AG09309 (cell line): Measurements from ENCODE around the gene RAMP2.
"Not testable (repeated sequence)": the region's sequence is repeated elsewhere in the genome, so short reads cannot be mapped to it uniquely, and the experiment has no call there.

ENCODE experiments used
- DNase-seq: peaks from one replicate; pipeline ENCODE4 v3.0.0-alpha.2; 2010; ENCODE audit warnings: low read depth
- H3K4me3 ChIP-seq: 2 replicates; pipeline ENCODE4 v1.5.1; 2011; ENCODE audit warnings: mild to moderate bottlenecking, low read depth, low read length, moderate library complexity; ENCODE audit not compliant: control insufficient read depth
- CTCF ChIP-seq: IDR thresholded peaks from 2 replicates; pipeline ENCODE4 v1.5.1; 2011; ENCODE audit warnings: mild to moderate bottlenecking, low read depth, low read length, inconsistent platforms; ENCODE audit not compliant: insufficient read depth, control insufficient read depth; ENCODE audit errors: missing control alignments

The RAMP2 gene, protein sequence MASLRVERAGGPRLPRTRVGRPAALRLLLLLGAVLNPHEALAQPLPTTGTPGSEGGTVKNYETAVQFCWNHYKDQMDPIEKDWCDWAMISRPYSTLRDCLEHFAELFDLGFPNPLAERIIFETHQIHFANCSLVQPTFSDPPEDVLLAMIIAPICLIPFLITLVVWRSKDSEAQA

DNA sequence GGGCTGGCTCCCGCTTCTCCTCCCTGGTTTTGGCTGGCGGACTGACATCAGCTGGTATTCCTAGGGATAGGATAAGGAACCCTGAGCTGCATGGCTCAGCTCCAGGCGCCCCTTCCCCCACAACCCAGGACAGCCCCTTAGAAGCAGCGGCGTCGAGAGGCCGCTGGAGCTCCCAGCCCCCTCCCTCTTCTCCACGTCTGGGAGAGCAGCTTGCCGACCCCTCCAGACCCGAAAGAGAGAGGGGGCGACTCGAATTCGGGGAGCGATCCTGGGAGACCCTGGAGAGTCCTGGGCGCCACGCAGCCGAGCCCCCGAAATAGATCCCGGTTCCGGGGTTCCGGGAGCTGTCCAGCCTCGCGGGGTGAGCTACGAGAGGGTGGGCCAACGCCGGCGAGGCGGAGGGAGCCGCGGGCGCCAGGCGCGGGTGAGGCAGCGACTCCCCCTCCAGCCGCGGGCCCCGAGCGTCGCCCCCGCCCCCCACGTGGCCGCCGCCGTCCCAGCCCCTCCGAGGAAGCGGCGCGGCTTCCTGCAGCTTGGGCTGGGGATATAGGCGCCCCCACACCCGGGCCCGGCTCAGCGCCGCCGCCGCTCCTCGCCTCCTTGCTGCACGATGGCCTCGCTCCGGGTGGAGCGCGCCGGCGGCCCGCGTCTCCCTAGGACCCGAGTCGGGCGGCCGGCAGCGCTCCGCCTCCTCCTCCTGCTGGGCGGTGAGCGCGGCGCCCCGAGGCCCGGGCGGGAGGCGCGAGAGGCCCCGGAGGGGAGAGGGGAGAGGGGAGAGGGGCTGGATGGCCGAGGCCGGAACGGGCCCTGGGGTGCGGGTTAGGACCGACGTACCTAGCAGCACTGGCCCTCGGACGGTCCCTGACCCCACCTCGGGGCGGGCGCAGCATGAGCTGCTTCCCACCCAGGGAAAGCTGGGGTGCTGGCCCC, at the start of gene RAMP2:
TSS of gene RAMP2 (plus strand) at position 576 of the 930 bp plus-strand sequence. CDS start at position 611, 35 bp downstream.
- TF ChIP-seq CTCF = no peak
- DNase-seq = no peak
- peak within 1 kb of the TSS; percentile 38 for H3K4me3 ChIP-seq

- peak; percentile 56 for TF ChIP-seq CTCF
- DNase-seq = peak; percentile 29
- H3K4me3 ChIP-seq = no peak overlapping the region
Measured at GRCh38 chr17:42720996-42721583, 39.9 kb upstream of the RAMP2 start.

GRCh38 chr17:42723636-42724035, 37.4 kb upstream of the RAMP2 start:
- no peak for DNase-seq
- H3K4me3 ChIP-seq = no peak overlapping the region
- TF ChIP-seq CTCF = no peak

GRCh38 chr17:42725143-42725542, 35.9 kb upstream of the RAMP2 start:
- no peak for TF ChIP-seq CTCF
- no peak for DNase-seq
- no peak overlapping the region for H3K4me3 ChIP-seq

DNA sequence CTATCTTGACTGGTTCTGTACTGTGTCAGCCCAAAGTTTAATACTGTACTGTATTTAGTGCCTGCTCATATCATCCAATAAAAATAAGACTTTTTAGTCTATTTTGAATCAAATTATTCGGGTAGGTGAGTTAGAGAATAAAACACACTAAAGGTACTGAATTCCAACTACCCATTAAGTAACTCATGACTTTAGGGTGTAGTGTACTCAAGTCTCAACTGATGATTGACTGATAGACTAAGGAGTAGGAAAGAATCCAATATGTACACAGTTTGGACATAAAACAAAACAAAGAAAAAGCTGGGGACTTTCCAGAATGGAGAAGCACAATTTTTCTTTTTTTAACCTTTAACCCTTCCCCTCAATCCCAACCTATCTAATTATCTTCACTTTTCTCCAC, 20.3 kb upstream of the RAMP2 start:
- no peak overlapping the region for H3K4me3 ChIP-seq
- no peak for DNase-seq
- TF ChIP-seq CTCF = no peak

DNA sequence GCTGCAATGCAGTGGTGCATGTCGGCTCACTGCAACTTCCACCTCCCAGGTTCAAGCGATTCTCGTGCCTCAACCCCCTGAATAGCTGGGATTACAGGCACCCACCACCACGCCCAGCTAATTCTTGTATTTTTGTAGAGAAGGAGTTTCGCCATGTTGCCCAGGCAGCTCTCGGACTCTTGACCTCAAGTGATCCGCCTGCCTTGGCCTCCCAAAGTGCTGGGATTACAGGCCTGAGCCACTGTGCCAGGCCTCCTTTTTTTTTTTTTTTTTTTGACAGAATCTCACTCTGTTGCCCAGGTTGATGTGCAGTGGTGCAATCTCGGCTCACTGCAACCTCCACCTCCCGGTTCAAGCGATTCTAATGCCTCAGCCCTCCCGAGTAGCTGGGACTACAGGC, 18.1 kb upstream of the RAMP2 start:
- not testable (repeated sequence) for H3K4me3 ChIP-seq, DNase-seq

DNA sequence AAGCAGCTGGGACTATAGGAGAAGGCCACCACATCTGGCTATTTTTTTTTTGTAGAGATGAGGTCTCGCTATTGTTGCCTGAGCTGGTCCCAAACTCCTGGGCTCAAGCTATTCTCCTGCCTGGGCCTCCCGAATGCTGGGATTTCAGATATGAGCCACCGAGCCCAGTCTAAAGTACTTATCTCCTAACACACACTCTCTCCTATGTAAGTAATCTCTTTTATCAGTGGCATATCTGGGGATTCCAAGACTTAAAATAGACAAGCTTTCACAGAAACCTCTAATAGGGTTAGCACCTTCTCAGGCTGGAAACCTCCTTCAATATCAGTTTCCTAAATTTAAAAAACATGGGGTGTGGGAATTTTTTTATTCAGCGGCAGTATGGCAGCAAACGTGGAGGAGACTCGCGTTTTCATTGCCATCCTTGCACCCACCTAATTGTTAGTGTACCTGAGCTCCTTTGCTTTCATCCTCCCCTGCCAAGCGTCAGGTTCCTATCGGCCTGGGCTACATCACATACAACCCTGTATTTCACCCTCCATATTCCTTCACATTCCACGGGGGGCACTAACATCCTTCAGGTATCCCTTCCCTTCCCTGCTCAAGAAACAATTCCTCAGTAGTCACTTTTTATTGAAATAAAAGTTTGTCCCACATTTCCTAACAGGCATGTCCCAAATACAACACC, 17.3 kb upstream of the RAMP2 start:
- TF ChIP-seq CTCF = no peak
- peak overlapping the region; percentile 91 for H3K4me3 ChIP-seq
- no peak for DNase-seq
